ENCODE measurements around the gene PCGF5. TPM values are rescaled to one million over a fixed set of nuclear protein-coding genes. Genes with fewer than 3 reads are reported as not detected.

PCGF5 gene
- total RNA-seq, 4 donors from 2014 or later, result 46.2 to 63.5 (median 49.1) TPM

DNA sequence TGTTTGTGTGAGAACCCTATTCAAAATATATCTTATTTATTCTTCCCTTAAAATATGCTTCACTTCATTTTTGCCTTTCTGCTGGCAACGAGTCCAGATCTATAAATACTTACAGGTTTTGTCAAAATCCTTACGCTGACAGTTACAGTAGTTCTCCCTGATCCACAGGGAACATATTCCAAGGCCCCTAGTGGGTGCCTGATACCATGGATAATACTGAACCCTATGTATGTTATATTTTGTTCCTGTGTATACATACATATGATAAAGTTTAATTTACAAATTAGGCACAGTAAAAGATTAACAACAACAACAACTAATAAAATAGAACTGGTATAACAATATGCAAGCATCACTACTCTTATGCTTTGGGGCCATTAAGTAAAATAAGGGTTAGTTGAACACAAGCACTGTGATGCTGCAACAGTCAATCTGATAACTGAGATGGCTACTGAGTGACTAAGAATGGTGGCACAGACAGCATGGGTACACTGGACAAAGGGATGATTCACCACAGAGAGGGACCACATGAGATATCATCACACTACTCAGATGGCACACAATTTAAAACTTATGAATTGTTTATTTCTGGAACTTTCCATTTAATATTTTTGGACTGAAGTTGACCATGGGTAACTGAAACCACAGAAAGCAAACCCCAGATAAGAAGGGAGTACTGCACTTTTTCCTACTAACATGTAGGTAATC is 29.4 kb upstream of the PCGF5 start:
- no peaks in the 10 kb centered on the region for H3K36me3 ChIP-seq
- ATAC-seq, result peak; percentile 98
- H3K27ac ChIP-seq, result peak overlapping the region; percentile 52 to 83 (median 72)
- H3K27me3 ChIP-seq, result no peaks in the 10 kb centered on the region
- H3K9me3 ChIP-seq, result no peaks in the 10 kb centered on the region
- in situ Hi-C loops (cut with MboI; ENCODE audit: low sequenced_read_pairs in 4 of 4), result no loop called here
- TF ChIP-seq POLR2A (IDR thresholded peaks at IDR 0.05), result peak in 1 of 2 donors; percentile 13
- TF ChIP-seq, protein P1, sequence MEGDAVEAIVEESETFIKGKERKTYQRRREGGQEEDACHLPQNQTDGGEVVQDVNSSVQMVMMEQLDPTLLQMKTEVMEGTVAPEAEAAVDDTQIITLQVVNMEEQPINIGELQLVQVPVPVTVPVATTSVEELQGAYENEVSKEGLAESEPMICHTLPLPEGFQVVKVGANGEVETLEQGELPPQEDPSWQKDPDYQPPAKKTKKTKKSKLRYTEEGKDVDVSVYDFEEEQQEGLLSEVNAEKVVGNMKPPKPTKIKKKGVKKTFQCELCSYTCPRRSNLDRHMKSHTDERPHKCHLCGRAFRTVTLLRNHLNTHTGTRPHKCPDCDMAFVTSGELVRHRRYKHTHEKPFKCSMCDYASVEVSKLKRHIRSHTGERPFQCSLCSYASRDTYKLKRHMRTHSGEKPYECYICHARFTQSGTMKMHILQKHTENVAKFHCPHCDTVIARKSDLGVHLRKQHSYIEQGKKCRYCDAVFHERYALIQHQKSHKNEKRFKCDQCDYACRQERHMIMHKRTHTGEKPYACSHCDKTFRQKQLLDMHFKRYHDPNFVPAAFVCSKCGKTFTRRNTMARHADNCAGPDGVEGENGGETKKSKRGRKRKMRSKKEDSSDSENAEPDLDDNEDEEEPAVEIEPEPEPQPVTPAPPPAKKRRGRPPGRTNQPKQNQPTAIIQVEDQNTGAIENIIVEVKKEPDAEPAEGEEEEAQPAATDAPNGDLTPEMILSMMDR (IDR thresholded peaks at IDR 0.05 in 4 of 5, conservative IDR thresholded peaks at IDR 0.05 in 1 of 5), result no peak
- H3K4me3 ChIP-seq, result no peak overlapping the region
- intact Hi-C loops (cut with DNase I; ENCODE audit: low total_unique reads), result loop anchor here (2.0 kb wide), 1 partner anchor 26 kb away; no protein-coding TSS in a partner anchor
- peak; percentile 48 to 53 for DNase-seq
- H3K4me1 ChIP-seq, result peaks cover 40 to 46% of the 10 kb centered on the region in 2 donors

DNA sequence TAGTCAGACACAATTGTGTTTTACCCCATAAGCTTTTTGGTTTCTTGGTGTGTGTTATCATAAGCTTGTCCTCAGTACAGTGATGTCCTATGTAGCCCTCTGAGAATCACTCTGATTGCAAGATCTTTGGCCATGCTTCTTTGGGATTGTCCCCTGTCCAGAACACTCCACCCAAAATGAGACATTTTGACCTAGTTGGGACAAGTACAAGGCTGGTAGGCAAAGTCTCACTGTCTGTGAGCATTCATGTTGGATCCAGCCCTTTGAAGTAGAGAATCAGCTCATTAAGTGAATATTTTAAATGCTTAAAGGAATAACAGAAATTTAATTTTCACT is 28.9 kb upstream of the PCGF5 start:
- Histone ChIP-seq H3K36me3 (no peaks in the 10 kb centered on the region), H3K9me3 (no peaks in the 10 kb centered on the region), H3K4me3 (no peak overlapping the region), H3K4me1 (peaks cover 37 to 49% of the 10 kb centered on the region in 2 donors), H3K27ac (peak overlapping the region; percentile 52 to 83 (median 72)), H3K27me3 (no peaks in the 10 kb centered on the region)
- TF ChIP-seq, protein P1 (IDR thresholded peaks at IDR 0.05 in 4 of 5, conservative IDR thresholded peaks at IDR 0.05 in 1 of 5), result no peak
- no peak for TF ChIP-seq POLR2A (IDR thresholded peaks at IDR 0.05)
- DNase-seq, result no peak
- ATAC-seq, result peak; percentile 52 to 72
- intact Hi-C loops (cut with DNase I; ENCODE audit: low total_unique reads), result loop anchor here (2.0 kb wide), 1 partner anchor 27 kb away; no protein-coding TSS in a partner anchor
- in situ Hi-C loops (cut with MboI; ENCODE audit: low sequenced_read_pairs in 4 of 4), result no loop called here

DNA sequence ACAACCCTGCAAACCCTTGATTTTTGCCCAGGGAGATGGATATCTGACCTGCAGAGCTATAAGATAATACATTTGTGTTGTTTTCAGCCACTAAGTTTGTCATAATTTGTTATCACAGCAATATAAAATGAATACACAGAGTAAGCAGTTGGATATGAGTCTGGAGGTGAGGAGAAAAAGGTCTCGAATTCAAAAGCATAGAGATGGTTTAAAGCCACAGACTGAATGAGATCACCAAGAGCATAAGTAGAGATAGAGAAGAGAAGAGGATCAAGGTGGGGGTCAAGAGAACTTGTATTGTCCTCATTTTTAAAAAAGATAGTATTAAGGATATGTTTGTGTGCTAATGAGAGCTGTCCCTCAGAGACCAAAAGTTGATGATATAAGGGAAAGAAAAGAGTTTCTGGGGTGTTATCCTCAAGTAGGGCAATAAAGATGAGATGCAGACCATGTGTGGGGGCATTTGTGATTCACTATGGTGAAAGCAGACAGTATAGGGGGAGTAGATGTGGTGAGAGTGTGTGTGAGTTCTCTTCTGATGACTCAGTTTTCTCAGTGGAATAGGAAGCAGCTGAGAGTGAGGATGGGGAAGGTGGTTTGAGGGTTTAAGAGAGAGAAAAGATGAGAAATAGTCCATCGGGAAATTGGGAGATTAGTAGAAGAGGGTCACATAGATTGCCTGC is 25.8 kb upstream of the PCGF5 start:
- no peak for ATAC-seq
- no peak overlapping the region for H3K4me3 ChIP-seq
- H3K27ac ChIP-seq, result peak overlapping the region in 2 of 4 donors; percentile 15 to 35
- no peak for DNase-seq
- no peak for TF ChIP-seq POLR2A (IDR thresholded peaks at IDR 0.05)
- TF ChIP-seq, protein P1 (IDR thresholded peaks at IDR 0.05 in 4 of 5, conservative IDR thresholded peaks at IDR 0.05 in 1 of 5), result no peak
- no peaks in the 10 kb centered on the region for H3K9me3 ChIP-seq
- intact Hi-C loops (cut with DNase I; ENCODE audit: low total_unique reads) (no loop called here), in situ Hi-C loops (cut with MboI; ENCODE audit: low sequenced_read_pairs in 4 of 4) (no loop called here)
- peaks cover 62 to 69% of the 10 kb centered on the region in 2 donors for H3K4me1 ChIP-seq
- no peaks in the 10 kb centered on the region for H3K36me3 ChIP-seq
- H3K27me3 ChIP-seq, result no peaks in the 10 kb centered on the region

DNA sequence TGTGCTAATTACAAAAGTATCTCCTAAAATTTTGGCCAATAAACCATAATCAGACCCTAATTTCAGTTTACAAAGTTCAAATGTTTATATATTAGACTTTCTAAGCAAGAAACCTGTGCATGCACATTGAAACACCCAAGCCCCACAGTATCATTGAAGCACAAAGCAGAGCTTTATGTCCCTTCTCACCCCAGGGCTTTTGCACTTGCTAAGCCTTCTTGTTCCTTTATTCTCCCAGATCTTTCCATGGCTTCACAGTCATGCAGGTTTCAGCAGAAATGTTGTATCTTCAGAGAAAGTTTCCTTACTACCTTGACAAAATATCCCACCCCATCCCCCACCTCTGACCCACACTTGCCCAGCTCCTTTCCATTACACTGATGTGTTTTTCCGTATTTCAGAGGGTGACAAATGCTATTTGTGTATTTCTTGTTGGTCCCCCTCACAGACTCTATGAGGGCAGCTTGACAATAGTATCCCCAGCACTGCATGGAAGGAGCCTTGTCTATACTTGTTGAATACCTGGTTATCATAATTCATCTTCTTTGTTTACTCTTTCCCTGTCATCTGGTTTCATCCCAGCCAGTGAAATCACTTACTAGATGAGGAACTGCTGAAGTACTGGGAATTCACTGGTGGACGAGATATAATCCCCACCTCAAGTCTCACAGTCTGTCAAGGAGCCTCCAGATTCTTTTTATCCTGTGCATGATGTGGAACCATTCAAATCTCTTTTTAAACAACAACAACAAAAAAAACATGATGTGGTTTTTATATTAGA is 24.0 kb upstream of the PCGF5 start:
- DNase-seq (no peak), ATAC-seq (no peak)
- Histone ChIP-seq H3K27ac (peak overlapping the region; percentile 21 to 90 (median 81)), H3K27me3 (no peaks in the 10 kb centered on the region), H3K9me3 (no peaks in the 10 kb centered on the region), H3K4me1 (peaks cover 57 to 67% of the 10 kb centered on the region in 2 donors), H3K4me3 (no peak overlapping the region), H3K36me3 (no peaks in the 10 kb centered on the region)
- intact Hi-C loops (cut with DNase I; ENCODE audit: low total_unique reads), result no loop called here
- TF ChIP-seq, protein P1 (IDR thresholded peaks at IDR 0.05 in 4 of 5, conservative IDR thresholded peaks at IDR 0.05 in 1 of 5), result no peak
- no peak for TF ChIP-seq POLR2A (IDR thresholded peaks at IDR 0.05)
- in situ Hi-C loops (cut with MboI; ENCODE audit: low sequenced_read_pairs in 4 of 4), result no loop called here

Measured in gastrocnemius medialis (tissue), 4 donors.